Hepatocyte (in vitro differentiated cells): Measurements from ENCODE around the gene GSN.

Source experiments
- CTCF ChIP-seq: fragments of 200-600 bp; sonication (generic); IDR thresholded peaks from 2 replicates; pipeline ENCODE4 v1.5.1; 2016; ENCODE audit warnings: antibody characterized with exemption, mild to moderate bottlenecking; ENCODE audit not compliant: poor library complexity
- EZH2 ChIP-seq: fragments of 200-600 bp; sonication (generic); IDR thresholded peaks from 2 replicates; pipeline ENCODE4 v1.6.1; 2016; ENCODE audit warnings: antibody characterized with exemption, mild to moderate bottlenecking, borderline replicate concordance

- no peak for TF ChIP-seq EZH2
- TF ChIP-seq CTCF: no peak
Observed at GRCh38 chr9:121350993-121351561, 83.1 kb downstream of the GSN start.
